GM21529 (cell line): ENCODE results near the gene BLMH.
"Not testable (repeated sequence)": the region's sequence is repeated elsewhere in the genome, so short reads cannot be mapped to it uniquely, and the experiment has no call there.

Experiments used
- ATAC-seq: cut with Tn5 transposase; IDR thresholded peaks from one replicate; pipeline ENCODE4 v1.9.1; 2021; ENCODE audit not compliant: unreplicated experiment

The BLMH gene

DNA sequence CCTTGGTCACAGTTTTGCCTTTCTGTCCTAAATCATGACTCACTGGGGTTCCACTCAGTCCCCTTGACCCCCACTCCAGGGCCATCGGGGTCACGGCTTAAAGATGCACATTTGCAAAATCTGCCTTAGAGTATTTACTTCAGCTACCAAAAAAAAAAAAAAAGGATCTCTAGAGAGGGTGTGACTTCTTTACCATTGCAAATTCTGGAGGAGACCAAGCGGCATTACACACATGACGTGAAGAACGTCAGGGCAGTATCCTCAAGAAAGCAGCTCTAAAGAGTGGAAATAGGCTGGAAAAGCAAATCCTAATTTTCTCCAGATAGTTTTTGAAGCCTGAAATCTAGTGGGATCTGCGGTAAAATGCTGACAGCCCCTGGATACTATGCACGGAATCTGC, 81.8 kb downstream of the BLMH start:
- no peak for ATAC-seq

DNA sequence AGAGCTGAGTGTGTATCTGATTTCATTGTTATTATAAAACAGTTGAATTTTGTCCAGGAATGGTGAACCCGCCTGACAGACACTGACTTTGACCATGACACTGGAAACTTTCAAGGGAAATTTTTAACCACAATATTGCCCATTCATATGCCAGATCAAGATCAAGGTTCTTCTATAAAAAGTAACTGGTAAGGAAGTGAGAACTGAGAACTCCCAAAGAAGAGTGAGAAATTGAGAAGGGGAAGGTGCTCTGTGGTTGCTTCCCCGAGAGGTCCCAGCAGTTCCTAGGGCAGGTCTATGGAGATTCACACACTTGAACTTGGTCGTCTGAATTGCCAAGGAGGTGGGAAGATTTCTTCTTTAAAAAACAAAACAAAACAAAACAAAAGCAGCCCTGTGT, 83.5 kb downstream of the BLMH start:
- ATAC-seq, result no peak

GRCh38 chr17:30207655-30208054, 84.1 kb downstream of the BLMH start:
- ATAC-seq, result no peak

DNA sequence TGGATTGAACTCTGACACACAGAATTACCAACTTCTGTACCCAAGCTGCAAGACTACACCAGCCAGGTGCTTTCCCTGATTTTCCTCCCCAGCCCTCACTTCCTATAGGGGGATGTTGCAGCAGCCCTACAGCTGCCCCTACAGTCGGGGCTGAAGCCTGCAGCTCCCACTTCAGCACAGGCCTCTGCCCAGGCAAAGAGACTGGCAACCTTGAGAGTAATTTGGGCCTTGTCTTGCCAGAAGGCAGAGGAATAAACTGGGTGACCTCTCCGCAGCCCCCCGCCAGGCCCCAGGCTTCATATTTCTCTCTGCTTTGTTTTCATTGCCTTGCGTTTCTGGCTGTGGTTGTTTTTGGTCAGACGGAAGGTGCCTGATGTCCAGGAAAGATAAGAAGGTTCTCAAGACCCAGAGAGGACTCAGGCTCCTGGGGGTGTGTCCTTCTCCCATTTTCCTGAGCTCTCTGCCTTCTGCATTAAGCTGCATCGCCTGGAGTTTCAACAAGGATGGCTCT, 88.2 kb downstream of the BLMH start:
- ATAC-seq, result no peak

DNA sequence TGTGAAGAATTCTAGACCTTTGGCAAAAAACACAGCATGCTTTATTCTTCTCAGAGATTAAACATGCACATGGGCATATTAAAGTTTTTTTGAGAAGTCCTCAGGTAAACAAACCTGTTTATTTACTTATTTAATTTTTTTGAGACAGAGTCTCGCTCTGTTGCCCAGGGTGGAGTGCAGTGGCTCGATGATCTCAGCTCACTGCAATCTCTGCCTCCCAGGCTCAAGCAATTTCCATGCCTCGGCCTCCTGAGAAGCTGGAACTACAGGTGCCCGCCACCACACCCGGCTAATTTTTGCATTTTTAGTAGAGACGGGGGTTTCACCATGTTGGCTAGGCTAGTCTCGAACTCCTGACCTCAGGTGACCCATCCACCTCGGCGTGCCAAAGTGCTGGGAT, 91.1 kb downstream of the BLMH start:
- ATAC-seq, result not testable (repeated sequence)

GRCh38 chr17:30200106-30200505, 91.6 kb downstream of the BLMH start:
- no peak for ATAC-seq

GRCh38 chr17:30199600-30199999, 92.1 kb downstream of the BLMH start:
- ATAC-seq, result no peak
